Lower leg skin (tissue), 4 donors: ENCODE data around the gene ANKRD7. TPM values are rescaled to one million over a fixed set of nuclear protein-coding genes. Genes with fewer than 3 reads are reported as not detected.
"Not testable (repeated sequence)": the region's sequence is repeated elsewhere in the genome, so short reads cannot be mapped to it uniquely, and the experiment has no call there.

Source experiments
- DNase-seq, 2 donors: peaks; one replicate each; pipeline ENCODE4 v3.0.0-alpha.2; 2019; ENCODE audit warnings: low spot score in 2 of 2
- H3K4me3 ChIP-seq: fragments of 200-600 bp; sonication (generic); 2 replicates; pipeline ENCODE4 v1.5.1; 2017; ENCODE audit warnings: mild to moderate bottlenecking, low read depth; ENCODE audit not compliant: poor library complexity, severe bottlenecking
- CTCF ChIP-seq, 3 donors: fragments of 450-650 bp; IDR thresholded peaks; one replicate each; pipeline ENCODE4 v1.5.1; 2016; ENCODE audit warnings: antibody characterized with exemption in 3 of 3, mild to moderate bottlenecking in 3 of 3, moderate library complexity in 2 of 3
- POLR2A ChIP-seq, 2 donors: fragments of 450-650 bp; IDR thresholded peaks; one replicate each; pipeline ENCODE4 v1.6.1; 2016 to 2017; ENCODE audit warnings: antibody characterized with exemption in 2 of 2, mild to moderate bottlenecking in 1 of 2, moderate library complexity in 1 of 2
- WGBS, 2 donors: methylation state at CpG; one replicate each; pipeline ENCODE4 v1.1.5; 2018; 5-methylcytosine and 5-hydroxymethylcytosine counted together
- intact Hi-C: fragments of 100-400 bp; cut with DNase I; formaldehyde crosslinking; loops from one replicate; pipeline ENCODE4 v1.15.0; 2023; ENCODE audit warnings: low total_unique reads
- total RNA-seq, 4 donors: library from RNA; depleted of rRNA; stranded (reverse); fragments of >200 nt; gene quantifications; one replicate each; pipeline ENCODE4 v1.1.0, GENCODE V29; 2016

Gene ANKRD7
- total RNA-seq, 4 donors from 2014 or later: 0.49 TPM; not detected in 3

DNA sequence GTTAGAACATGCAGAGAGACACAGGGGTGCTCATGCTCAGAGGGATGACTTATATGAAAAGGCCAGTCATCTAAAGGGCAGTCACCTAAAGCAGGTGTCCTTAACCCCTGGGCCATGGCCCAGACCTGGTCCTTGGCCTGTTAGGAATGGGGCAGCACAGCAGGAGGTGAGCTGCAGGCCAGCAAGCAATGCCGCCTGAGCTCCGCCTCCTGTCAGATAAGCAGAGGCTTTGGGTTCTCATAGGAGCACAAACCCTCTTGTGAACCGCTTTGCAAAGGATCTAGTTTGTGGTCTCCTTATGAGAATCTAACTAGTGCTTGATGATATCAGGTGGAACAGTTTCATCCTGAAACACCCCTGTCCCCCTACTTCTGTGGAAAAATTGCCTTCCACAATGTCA, 14.5 kb downstream of the ANKRD7 start:
- intact Hi-C loops: no loop called here

GRCh38 chr7:118240320-118240719, 15.8 kb downstream of the ANKRD7 start:
- DNase-seq, H3K4me3 ChIP-seq, intact Hi-C loops: not testable (repeated sequence)
- 95 to 98% methylated on average over 2 of the region's 2 CpGs for WGBS, 2 donors

More for the DNA sequence above, 14.5 kb downstream of the ANKRD7 start:
- 89 to 98% methylated on average over 3 of the region's 3 CpGs for WGBS, 2 donors
- H3K4me3 ChIP-seq: no peak overlapping the region
- no peak for DNase-seq
- TF ChIP-seq POLR2A (IDR thresholded peaks at IDR 0.05) (no peak), CTCF (IDR thresholded peaks at IDR 0.05) (no peak)

DNA sequence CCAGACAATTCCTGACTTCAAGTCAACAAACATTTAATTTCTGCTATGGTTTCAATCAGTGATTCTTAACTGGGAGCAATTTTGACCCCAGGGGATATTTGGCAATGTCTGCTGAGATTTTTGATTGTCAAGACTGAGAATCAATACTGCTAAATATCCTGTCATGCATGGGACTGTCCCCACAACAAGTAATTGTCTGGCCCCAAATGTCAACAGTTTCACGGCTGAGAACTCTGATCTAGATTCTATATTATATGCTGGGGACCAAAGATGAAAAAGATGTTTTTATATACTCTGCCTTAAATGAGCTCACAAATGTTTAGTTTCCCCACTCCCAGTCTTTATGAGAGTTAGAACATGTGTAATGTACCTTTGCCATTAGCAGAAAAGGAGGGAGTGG, 19.2 kb downstream of the ANKRD7 start:
- H3K4me3 ChIP-seq: no peak overlapping the region
- DNase-seq: no peak
- intact Hi-C loops: no loop called here
- WGBS, 2 donors: 80% methylated on average over 1 of the region's 1 CpG
- TF ChIP-seq CTCF (IDR thresholded peaks at IDR 0.05) (no peak), POLR2A (IDR thresholded peaks at IDR 0.05) (no peak)

GRCh38 chr7:118245267-118246040, 20.9 kb downstream of the ANKRD7 start:
- TF ChIP-seq POLR2A (IDR thresholded peaks at IDR 0.05) (no peak), CTCF (IDR thresholded peaks at IDR 0.05) (no peak)
- DNase-seq: no peak
- H3K4me3 ChIP-seq: no peak overlapping the region
- 41 to 51% methylated on average over 2 of the region's 2 CpGs for WGBS, 2 donors
- intact Hi-C loops: no loop called here

GRCh38 chr7:118250860-118251494, 26.5 kb downstream of the ANKRD7 start:
- no peak overlapping the region for H3K4me3 ChIP-seq
- no peak for DNase-seq
- intact Hi-C loops: no loop called here
- WGBS, 2 donors: 87 to 89% methylated on average over 4 of the region's 4 CpGs
- no peak for TF ChIP-seq POLR2A (IDR thresholded peaks at IDR 0.05)
- no peak for TF ChIP-seq CTCF (IDR thresholded peaks at IDR 0.05)

DNA sequence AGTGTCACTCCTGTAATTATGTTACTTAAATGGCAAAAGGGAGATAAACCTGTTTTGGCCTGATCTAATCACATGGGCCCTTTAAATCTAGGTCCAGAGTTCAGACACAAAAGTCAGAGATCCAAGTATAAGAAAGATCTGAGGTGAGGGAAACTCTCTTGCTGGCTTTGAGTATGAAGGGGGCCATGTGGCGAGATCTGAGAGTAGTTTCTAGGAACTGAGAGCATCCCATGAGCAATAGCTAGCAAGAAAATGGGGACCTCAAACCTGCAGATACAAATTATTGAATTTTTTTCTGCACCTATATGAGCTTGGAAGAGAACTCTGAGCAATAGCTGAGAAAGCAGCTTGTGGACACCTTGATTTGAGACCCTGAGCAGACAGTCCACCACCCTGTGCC, 27.6 kb downstream of the ANKRD7 start:
- DNase-seq: no peak
- WGBS, 2 donors: 86 to 100% methylated on average over 1 of the region's 1 CpG
- TF ChIP-seq POLR2A (IDR thresholded peaks at IDR 0.05) (no peak), CTCF (IDR thresholded peaks at IDR 0.05) (no peak)
- intact Hi-C loops: no loop called here
- no peak overlapping the region for H3K4me3 ChIP-seq
